GM19438 (cell line): ENCODE data around the gene EXOC7.
"Not testable (repeated sequence)": the region's sequence is repeated elsewhere in the genome, so short reads cannot be mapped to it uniquely, and the experiment has no call there.

Experiments used
- ATAC-seq: cut with Tn5 transposase; IDR thresholded peaks from one replicate; pipeline ENCODE4 v1.9.1; 2021; ENCODE audit warnings: low read depth; ENCODE audit not compliant: unreplicated experiment

Gene EXOC7

GRCh38 chr17:76077584-76078110 lies 25.9 kb downstream of the EXOC7 start:
- no peak for ATAC-seq

GRCh38 chr17:76076765-76077583 lies 26.6 kb downstream of the EXOC7 start:
- no peak for ATAC-seq

- no peak for ATAC-seq
These were observed 27.3 kb downstream of the EXOC7 start for GRCh38 chr17:76076146-76076764.

GRCh38 chr17:76075364-76076145 lies 28.0 kb downstream of the EXOC7 start:
- no peak for ATAC-seq

- ATAC-seq, result no peak
These were observed 28.9 kb downstream of the EXOC7 start, which contains the start of gene GALR2 for GRCh38 chr17:76074390-76075363. GALR2 (plus strand) TSS chr17:76074781; CDS start chr17:76074884, 103 bp downstream.

- peak; percentile 94 for ATAC-seq
These were observed 31.3 kb downstream of the EXOC7 start, which contains the start of gene SRP68 for GRCh38 chr17:76072148-76072858. SRP68 (minus strand) TSS chr17:76072517; CDS start chr17:76072491, 26 bp downstream.

- ATAC-seq, result no peak
These were observed 31.9 kb downstream of the EXOC7 start for GRCh38 chr17:76071531-76072147.

GRCh38 chr17:76065775-76066174 lies 37.8 kb downstream of the EXOC7 start:
- no peak for ATAC-seq

- ATAC-seq, result no peak
These were observed 39.6 kb downstream of the EXOC7 start for GRCh38 chr17:76063875-76064546.

GRCh38 chr17:76058264-76058663 lies 45.3 kb downstream of the EXOC7 start:
- ATAC-seq, result not testable (repeated sequence)

- ATAC-seq, result no peak
These were observed 46.7 kb downstream of the EXOC7 start for GRCh38 chr17:76056882-76057281.

- no peak for ATAC-seq
These were observed 49.5 kb downstream of the EXOC7 start for GRCh38 chr17:76054112-76054476.

- no peak for ATAC-seq
These were observed 50.1 kb downstream of the EXOC7 start for GRCh38 chr17:76053246-76054111.

- no peak for ATAC-seq
These were observed 52.0 kb downstream of the EXOC7 start for GRCh38 chr17:76051561-76051960.

GRCh38 chr17:76050538-76051467 lies 52.8 kb downstream of the EXOC7 start:
- ATAC-seq, result no peak
